Mesenchymal stem cell (in vitro differentiated cells and primary cell): ENCODE results near the gene NINL.
A peak's percentile ranks its signal among the peaks of the same experiment; 100 is the strongest.
"Not testable (repeated sequence)": the region's sequence is repeated elsewhere in the genome, so short reads cannot be mapped to it uniquely, and the experiment has no call there.

Experiments
- DNase-seq: peaks from one replicate; pipeline ENCODE4 v3.0.0-alpha.2; 2013
- H2AFZ ChIP-seq: one replicate; pipeline ENCODE4 v1.6.1; 2013; ENCODE audit warnings: low read depth, mild to moderate bottlenecking, control low read depth, inconsistent platforms, low read length, moderate library complexity
- H2AK5ac ChIP-seq: 2 replicates; pipeline ENCODE4 v1.6.1; 2013; ENCODE audit warnings: low read length, moderate library complexity, mild to moderate bottlenecking, inconsistent platforms; ENCODE audit not compliant: severe bottlenecking
- H2BK120ac ChIP-seq: one replicate; pipeline ENCODE4 v1.6.1; 2013; ENCODE audit warnings: low read depth, mild to moderate bottlenecking, inconsistent platforms, low read length, moderate library complexity
- H2BK12ac ChIP-seq, 2 experiments: one replicate each; pipeline ENCODE4 v1.6.1; 2013; ENCODE audit warnings: inconsistent platforms in 2 of 2, low read length in 2 of 2, mild to moderate bottlenecking in 2 of 2, moderate library complexity in 2 of 2, control low read depth in 1 of 2
- H2BK15ac ChIP-seq: one replicate; pipeline ENCODE4 v1.6.1; 2013; ENCODE audit warnings: mild to moderate bottlenecking, low read depth, inconsistent platforms; ENCODE audit not compliant: poor library complexity, severe bottlenecking
- H2BK5ac ChIP-seq: 2 replicates; pipeline ENCODE4 v1.6.1; 2013; ENCODE audit warnings: low read depth, mild to moderate bottlenecking, low read length, control low read depth, inconsistent platforms; ENCODE audit not compliant: poor library complexity, severe bottlenecking
- H3K14ac ChIP-seq, 2 experiments: one replicate each; pipeline ENCODE4 v1.6.1; 2013; ENCODE audit warnings: inconsistent platforms in 2 of 2, low read length in 2 of 2, control low read depth in 1 of 2, mild to moderate bottlenecking in 1 of 2, moderate library complexity in 1 of 2
- H3K18ac ChIP-seq, 2 experiments: one replicate each; pipeline ENCODE4 v1.6.1; 2013; ENCODE audit warnings: inconsistent platforms in 2 of 2, low read length in 2 of 2, control low read depth in 1 of 2, low read depth in 1 of 2, mild to moderate bottlenecking in 1 of 2
- H3K23ac ChIP-seq, 2 experiments: one replicate each; pipeline ENCODE4 v1.6.1; 2013; ENCODE audit warnings: inconsistent platforms in 2 of 2, low read length in 2 of 2, mild to moderate bottlenecking in 2 of 2, moderate library complexity in 2 of 2, control low read depth in 1 of 2
- H3K27ac ChIP-seq: 2 replicates; pipeline ENCODE4 v1.5.1; 2013; ENCODE audit warnings: mild to moderate bottlenecking, moderate library complexity, low read length, control low read depth, inconsistent platforms; ENCODE audit not compliant: poor library complexity, severe bottlenecking
- H3K27me3 ChIP-seq, 2 experiments: 2 replicates each; pipeline versions ENCODE4 v1.6.1 to v1.7.0; 2013; ENCODE audit warnings: low read length in 2 of 2, mild to moderate bottlenecking in 2 of 2, moderate library complexity in 2 of 2, control low read depth in 1 of 2, inconsistent platforms in 1 of 2; ENCODE audit not compliant: control insufficient read depth in 1 of 2, insufficient read depth in 1 of 2
- H3K36me3 ChIP-seq, 2 experiments: 2 replicates each; pipeline versions ENCODE4 v1.6.1 to v1.7.0; 2013; ENCODE audit warnings: low read length in 2 of 2, control low read depth in 1 of 2, inconsistent platforms in 1 of 2, low read depth in 1 of 2, mild to moderate bottlenecking in 1 of 2; ENCODE audit not compliant: insufficient read depth in 2 of 2, control insufficient read depth in 1 of 2
- H3K4ac ChIP-seq, 2 experiments: one replicate each; pipeline ENCODE4 v1.6.1; 2013; ENCODE audit warnings: inconsistent platforms in 2 of 2, low read length in 2 of 2, mild to moderate bottlenecking in 2 of 2, moderate library complexity in 2 of 2, control low read depth in 1 of 2, low read depth in 1 of 2
- H3K4me1 ChIP-seq: 2 replicates; pipeline ENCODE4 v1.6.1; 2013; ENCODE audit warnings: low read depth, low read length, control low read depth; ENCODE audit not compliant: control insufficient read depth, insufficient read depth
- H3K4me2 ChIP-seq: 2 replicates; pipeline ENCODE4 v1.6.1; 2013; ENCODE audit warnings: low read length, mild to moderate bottlenecking, inconsistent platforms; ENCODE audit not compliant: poor library complexity, severe bottlenecking
- H3K4me3 ChIP-seq, 2 experiments: 2 replicates each; pipeline versions ENCODE4 v1.5.1 to v1.7.0; 2013; ENCODE audit warnings: low read length in 2 of 2, mild to moderate bottlenecking in 2 of 2, control low read depth in 1 of 2, low read depth in 1 of 2; ENCODE audit not compliant: insufficient read depth in 1 of 2
- H3K79me1 ChIP-seq: replicated peaks from 2 replicates; pipeline ENCODE4 v1.6.1; 2013; ENCODE audit warnings: mild to moderate bottlenecking, control low read depth, low read length, inconsistent platforms; ENCODE audit not compliant: poor library complexity, severe bottlenecking
- H3K9ac ChIP-seq: 2 replicates; pipeline ENCODE4 v1.7.0; 2013; ENCODE audit warnings: mild to moderate bottlenecking, low read length, moderate library complexity
- H3K9me3 ChIP-seq: 2 replicates; pipeline ENCODE4 v1.7.0; 2013; ENCODE audit warnings: mild to moderate bottlenecking, low read length; ENCODE audit not compliant: control insufficient read depth
- H4K8ac ChIP-seq: one replicate; pipeline ENCODE4 v1.6.1; 2013; ENCODE audit warnings: inconsistent platforms, mild to moderate bottlenecking, low read length, moderate library complexity
- H4K91ac ChIP-seq: one replicate; pipeline ENCODE4 v1.6.1; 2013; ENCODE audit warnings: mild to moderate bottlenecking, low read length, inconsistent platforms
- WGBS: methylation state at CpG from one replicate; pipeline ENCODE4 v1.1.7; 2013; ENCODE audit warnings: mixed read lengths; 5-methylcytosine and 5-hydroxymethylcytosine counted together

NINL gene

GRCh38 chr20:25602914-25603309 is 17.6 kb upstream of the NINL start:
- H3K9ac ChIP-seq, H2BK5ac ChIP-seq, H2BK15ac ChIP-seq, H2BK120ac ChIP-seq, H3K9me3 ChIP-seq, H3K4me1 ChIP-seq, H3K27ac ChIP-seq, H3K14ac ChIP-seq, H3K23ac ChIP-seq, H3K79me1 ChIP-seq, H3K4me3 ChIP-seq, H3K18ac ChIP-seq, H4K8ac ChIP-seq, H2AK5ac ChIP-seq, H3K36me3 ChIP-seq, H3K4me2 ChIP-seq, H2AFZ ChIP-seq, H4K91ac ChIP-seq, H2BK12ac ChIP-seq, H3K4ac ChIP-seq, DNase-seq, H3K27me3 ChIP-seq: not testable (repeated sequence)
- WGBS, result 99% methylated on average over 9 of the region's 9 CpGs

GRCh38 chr20:25602191-25602913 is 17.0 kb upstream of the NINL start:
- H4K91ac ChIP-seq, H2BK5ac ChIP-seq, H3K4me3 ChIP-seq, H3K14ac ChIP-seq, H3K4me1 ChIP-seq, H3K4me2 ChIP-seq, H3K79me1 ChIP-seq, H3K9ac ChIP-seq, H3K9me3 ChIP-seq, H2BK15ac ChIP-seq, H2BK12ac ChIP-seq, H3K4ac ChIP-seq, H2BK120ac ChIP-seq, H3K27me3 ChIP-seq, H2AK5ac ChIP-seq, H3K36me3 ChIP-seq, H2AFZ ChIP-seq, H3K23ac ChIP-seq, H3K18ac ChIP-seq, DNase-seq, H3K27ac ChIP-seq, H4K8ac ChIP-seq: not testable (repeated sequence)
- 96% methylated on average over 21 of the region's 39 CpGs for WGBS

GRCh38 chr20:25601659-25602058 is 16.3 kb upstream of the NINL start:
- Histone ChIP-seq H3K9me3 (no peaks in the 10 kb centered on the region), H3K36me3 (no peaks in the 10 kb centered on the region), H3K4me1 (peaks cover 5% of the 10 kb centered on the region), H2AK5ac (no peak overlapping the region), H3K27ac (no peak overlapping the region), H3K18ac (no peak overlapping the region), H4K8ac (no peak overlapping the region), H4K91ac (no peak overlapping the region), H3K9ac (no peak overlapping the region), H2BK5ac (no peak overlapping the region), H2BK120ac (no peak overlapping the region), H2BK15ac (no peak overlapping the region), H3K27me3 (no peaks in the 10 kb centered on the region), H3K4ac (no peak overlapping the region), H2AFZ (no peak overlapping the region), H3K4me3 (no peak overlapping the region), H3K14ac (no peak overlapping the region), H2BK12ac (no peak overlapping the region), H3K4me2 (no peak overlapping the region), H3K23ac (no peak overlapping the region), H3K79me1 (no peaks in the 10 kb centered on the region)
- DNase-seq, result no peak
- 65% methylated on average over 2 of the region's 2 CpGs for WGBS

GRCh38 chr20:25600632-25601031 is 15.3 kb upstream of the NINL start:
- H3K36me3 ChIP-seq, result no peaks in the 10 kb centered on the region
- H3K9ac ChIP-seq, result no peak overlapping the region
- H4K91ac ChIP-seq, result no peak overlapping the region
- no peak overlapping the region for H3K4me3 ChIP-seq
- no peak overlapping the region for H2BK15ac ChIP-seq
- no peaks in the 10 kb centered on the region for H3K79me1 ChIP-seq
- H3K4me2 ChIP-seq, result no peak overlapping the region
- H2AK5ac ChIP-seq, result no peak overlapping the region
- H3K18ac ChIP-seq, result no peak overlapping the region
- no peak overlapping the region for H3K4ac ChIP-seq
- H2AFZ ChIP-seq, result no peak overlapping the region
- no peak overlapping the region for H2BK12ac ChIP-seq
- no peaks in the 10 kb centered on the region for H3K9me3 ChIP-seq
- no peak overlapping the region for H3K23ac ChIP-seq
- no peak overlapping the region for H2BK5ac ChIP-seq
- WGBS, result 71% methylated on average over 10 of the region's 10 CpGs
- H3K27ac ChIP-seq, result no peak overlapping the region
- no peak overlapping the region for H3K14ac ChIP-seq
- no peak overlapping the region for H2BK120ac ChIP-seq
- peaks cover 5% of the 10 kb centered on the region for H3K4me1 ChIP-seq
- H3K27me3 ChIP-seq, result no peaks in the 10 kb centered on the region
- H4K8ac ChIP-seq, result no peak overlapping the region
- DNase-seq, result peak; percentile 53
